Adrenal gland (tissue), 12 donors: ENCODE data around the gene JAK3. TPM values are rescaled to one million over a fixed set of nuclear protein-coding genes. Genes with fewer than 3 reads are reported as not detected.
A peak's percentile ranks its signal among the peaks of the same experiment; 100 is the strongest.
"Not testable (repeated sequence)": the region's sequence is repeated elsewhere in the genome, so short reads cannot be mapped to it uniquely, and the experiment has no call there.

Source experiments
- DNase-seq, 7 donors: peaks; one replicate each; pipeline ENCODE4 v3.0.0-alpha.2; 2019 to 2020
- H3K27ac ChIP-seq, 5 donors: fragments of 200-600 bp; sonication (generic) in 4 of 5; 1 replicate in 3 of 5; 2 replicates in 2 of 5; pipeline versions ENCODE4 v1.5.1 to v1.8.0; 2016 to 2020; ENCODE audit warnings: mild to moderate bottlenecking in 1 of 5
- H3K27me3 ChIP-seq: fragments of 200-600 bp; 2 replicates; pipeline ENCODE4 v1.8.0; 2021
- H3K36me3 ChIP-seq, 2 donors: fragments of 200-600 bp; replicated peaks in 1 of 2; 1 replicate in 1 of 2; 2 replicates in 1 of 2; pipeline versions ENCODE4 v1.5.1 to v1.8.0; 2018 to 2022
- H3K4me1 ChIP-seq, 2 donors: fragments of 200-600 bp; replicated peaks in 1 of 2; 1 replicate in 1 of 2; 2 replicates in 1 of 2; pipeline versions ENCODE4 v1.5.1 to v1.8.0; 2018 to 2021
- H3K4me3 ChIP-seq, 4 donors: fragments of 200-600 bp; sonication (generic) in 3 of 4; one replicate each; pipeline ENCODE4 v1.5.1; 2016 to 2018
- H3K9me3 ChIP-seq, 3 donors: fragments of 200-600 bp; sonication (generic) in 1 of 3; replicated peaks in 1 of 3; 1 replicate in 2 of 3; 2 replicates in 1 of 3; pipeline versions ENCODE4 v1.5.1 to v1.8.0; 2016 to 2021
- POLR2A ChIP-seq, 2 donors: fragments of 450-650 bp; IDR thresholded peaks; one replicate each; pipeline ENCODE4 v1.6.1; 2017; ENCODE audit warnings: antibody characterized with exemption in 2 of 2, mild to moderate bottlenecking in 2 of 2, moderate library complexity in 1 of 2
- WGBS, 4 donors: extraction: QIAGEN DNeasy Blood & Tissue Kit in 2 of 4; methylation state at CpG; one replicate each; pipeline versions ENCODE4 v1.1.5 to v1.1.7; 2013 to 2017; 5-methylcytosine and 5-hydroxymethylcytosine counted together
- intact Hi-C, 2 donors: fragments of 100-400 bp; cut with DNase I; formaldehyde crosslinking; loops; one replicate each; pipeline versions ENCODE4 v1.14.1 to v1.15.0; 2022 to 2023
- polyA plus RNA-seq, 3 donors: library from polyadenylated mRNA; stranded (reverse); fragments of 200-250 nt in 2 of 3; fragments of 350-450 nt in 1 of 3; fragmentation: Illumina TruSeq in 1 of 3; extraction: RNeasy Lipid Tissue Mini Kit (QIAGEN cat#74804) in 1 of 3; gene quantifications; one replicate each; pipeline ENCODE4 v1.2.3, GENCODE V29; 2013 to 2014
- small RNA-seq, 2 donors: library from RNA; depleted of rRNA; stranded (forward); fragments of <200 nt; gene quantifications; one replicate each; pipeline ENCODE3, GENCODE V24; 2016
- total RNA-seq, 9 donors: library from RNA; depleted of rRNA in 4 of 9; stranded (reverse); fragments of >200 nt in 4 of 9; fragments of 120-200 nt in 1 of 9; fragmentation: NEBNext Ultra II Directional in 1 of 9; extraction: Animal tissue kit (Norgen Biotek cat#: 25700) in 1 of 9; gene quantifications; one replicate each; pipeline versions ENCODE4 v1.1.0 to v1.2.4, GENCODE V29; 2013 to 2023
- TF ChIP-seq, protein P1 (sequence below), 6 experiments: fragments of 450-650 bp in 4 of 6; fragments of 200-600 bp in 2 of 6; sonication (generic) in 1 of 6; IDR thresholded peaks; 1 replicate in 5 of 6; 2 replicates in 1 of 6; pipeline versions ENCODE4 v1.5.1 to v1.8.0; 2016 to 2021; ENCODE audit warnings: antibody characterized with exemption in 6 of 6, mild to moderate bottlenecking in 2 of 6, moderate library complexity in 1 of 6
- donor health status: healthy with polysubstance abuse.
- donor health status: Bipolar disorder and iron deficiency.
- donor health status: DM: yes; HTN: yes; CAD: no.
- donor health status: DM: no; HTN: no; CAD: no.
- donor health status: DM: no; HTN: no; CAD: no.
- donor health status: DM: yes; HTN: yes; CAD: no.

JAK3 gene
- total and polyA plus RNA-seq, 12 donors, result 1.8 to 15.5 (median 7.9) TPM

DNA sequence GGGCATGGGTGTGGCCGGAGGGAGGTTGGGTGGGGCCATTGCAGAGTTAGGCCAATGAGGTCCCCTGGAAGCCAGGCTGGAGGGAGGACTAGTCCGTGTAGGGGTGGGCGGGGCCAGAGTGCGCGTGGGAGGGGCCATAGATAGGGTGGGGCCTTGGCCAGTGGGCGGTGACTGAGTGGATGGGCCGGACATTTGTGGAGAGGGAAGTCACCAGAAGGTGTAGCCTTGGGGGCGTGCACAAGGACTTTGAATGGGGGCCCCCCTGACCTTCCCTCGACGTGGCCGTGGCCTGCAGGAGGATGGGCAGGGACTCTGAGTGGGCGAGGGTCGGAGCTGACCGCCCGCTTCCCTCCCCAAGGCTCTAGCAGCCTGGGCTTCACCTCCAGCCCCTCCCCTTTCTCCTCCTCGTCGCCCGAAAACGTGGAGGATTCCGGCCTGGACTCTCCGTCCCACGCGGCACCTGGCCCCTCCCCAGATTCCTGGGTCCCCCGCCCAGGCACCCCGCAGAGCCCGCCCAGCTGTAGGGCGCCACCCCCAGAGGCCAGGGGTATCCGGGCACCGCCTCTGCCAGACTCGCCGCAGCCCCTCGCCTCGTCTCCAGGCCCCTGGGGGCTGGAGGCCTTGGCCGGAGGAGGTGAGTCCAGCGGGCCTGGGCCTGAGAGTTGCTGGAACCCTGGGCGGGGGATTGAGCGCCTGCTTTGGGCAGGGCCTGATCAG, 69.4 kb downstream of the JAK3 start:
- H3K4me1 ChIP-seq, result peaks cover 0 to 6% of the 10 kb centered on the region in 2 donors
- peak in 6 of 7 donors; percentile 41 to 79 (median 52) for DNase-seq
- H3K4me3 ChIP-seq, result peak overlapping the region in 1 of 4 donors; percentile 23
- H3K27ac ChIP-seq, result no peak overlapping the region
- 5 to 20% (median 14%) methylated on average over 23 to 35 of the region's 37 CpGs for WGBS, 4 donors
- H3K9me3 ChIP-seq, result no peaks in the 10 kb centered on the region
- no peaks in the 10 kb centered on the region for H3K36me3 ChIP-seq
- intact Hi-C loops, result loop anchor here in 1 of 2 donors (10.0 kb wide), 1 partner anchor 334 kb away; the partner anchor contains the start of gene TMEM221
- TF ChIP-seq, protein P1, sequence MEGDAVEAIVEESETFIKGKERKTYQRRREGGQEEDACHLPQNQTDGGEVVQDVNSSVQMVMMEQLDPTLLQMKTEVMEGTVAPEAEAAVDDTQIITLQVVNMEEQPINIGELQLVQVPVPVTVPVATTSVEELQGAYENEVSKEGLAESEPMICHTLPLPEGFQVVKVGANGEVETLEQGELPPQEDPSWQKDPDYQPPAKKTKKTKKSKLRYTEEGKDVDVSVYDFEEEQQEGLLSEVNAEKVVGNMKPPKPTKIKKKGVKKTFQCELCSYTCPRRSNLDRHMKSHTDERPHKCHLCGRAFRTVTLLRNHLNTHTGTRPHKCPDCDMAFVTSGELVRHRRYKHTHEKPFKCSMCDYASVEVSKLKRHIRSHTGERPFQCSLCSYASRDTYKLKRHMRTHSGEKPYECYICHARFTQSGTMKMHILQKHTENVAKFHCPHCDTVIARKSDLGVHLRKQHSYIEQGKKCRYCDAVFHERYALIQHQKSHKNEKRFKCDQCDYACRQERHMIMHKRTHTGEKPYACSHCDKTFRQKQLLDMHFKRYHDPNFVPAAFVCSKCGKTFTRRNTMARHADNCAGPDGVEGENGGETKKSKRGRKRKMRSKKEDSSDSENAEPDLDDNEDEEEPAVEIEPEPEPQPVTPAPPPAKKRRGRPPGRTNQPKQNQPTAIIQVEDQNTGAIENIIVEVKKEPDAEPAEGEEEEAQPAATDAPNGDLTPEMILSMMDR (IDR thresholded peaks at IDR 0.05), result no peak
- TF ChIP-seq POLR2A (IDR thresholded peaks at IDR 0.05), result no peak
- peaks cover 11% of the 10 kb centered on the region for H3K27me3 ChIP-seq

DNA sequence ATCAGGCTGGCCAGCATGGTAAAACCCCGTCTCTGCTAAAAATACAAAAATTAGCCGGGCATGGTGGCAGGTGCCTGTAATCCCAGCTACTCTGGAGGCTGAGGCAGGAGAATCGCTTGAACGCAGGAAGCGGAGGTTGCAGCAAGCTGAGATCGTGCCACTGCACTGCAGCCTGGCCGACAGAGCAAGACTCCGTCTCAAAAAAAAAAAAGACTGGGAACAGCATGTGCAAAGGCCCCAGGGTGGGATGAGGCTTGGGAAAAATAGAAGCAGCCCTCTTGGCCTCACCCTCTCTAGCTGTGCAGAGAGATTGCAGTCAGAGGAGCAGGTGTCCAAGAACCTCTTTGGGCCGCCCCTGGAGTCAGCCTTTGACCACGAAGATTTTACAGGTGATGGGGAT, 69.9 kb downstream of the JAK3 start:
- not testable (repeated sequence) for H3K9me3 ChIP-seq, DNase-seq, H3K27ac ChIP-seq, H3K4me3 ChIP-seq, H3K36me3 ChIP-seq, H3K4me1 ChIP-seq
- intact Hi-C loops, result loop anchor here in 1 of 2 donors (10.0 kb wide), 1 partner anchor 333 kb away; the partner anchor contains the start of gene TMEM221
- WGBS, 4 donors, result 73 to 81% (median 75%) methylated on average over 10 of the region's 10 CpGs
- H3K27me3 ChIP-seq, result peaks cover 11% of the 10 kb centered on the region

- Histone ChIP-seq H3K4me3 (no peak overlapping the region), H3K4me1 (peaks cover 0 to 6% of the 10 kb centered on the region in 2 donors), H3K36me3 (no peaks in the 10 kb centered on the region), H3K27me3 (peaks cover 11% of the 10 kb centered on the region), H3K9me3 (no peaks in the 10 kb centered on the region), H3K27ac (no peak overlapping the region)
- TF ChIP-seq POLR2A (IDR thresholded peaks at IDR 0.05), result no peak
- TF ChIP-seq, protein P1 (IDR thresholded peaks at IDR 0.05), result no peak
- intact Hi-C loops, result loop anchor here in 1 of 2 donors (10.0 kb wide), 1 partner anchor 331 kb away; the partner anchor contains the start of gene TMEM221
- WGBS, 4 donors, result 48 to 62% (median 58%) methylated on average over 15 to 27 of the region's 27 CpGs
- DNase-seq, result no peak
Observed at GRCh38 chr19:17775991-17776803, 71.6 kb downstream of the JAK3 start.

DNA sequence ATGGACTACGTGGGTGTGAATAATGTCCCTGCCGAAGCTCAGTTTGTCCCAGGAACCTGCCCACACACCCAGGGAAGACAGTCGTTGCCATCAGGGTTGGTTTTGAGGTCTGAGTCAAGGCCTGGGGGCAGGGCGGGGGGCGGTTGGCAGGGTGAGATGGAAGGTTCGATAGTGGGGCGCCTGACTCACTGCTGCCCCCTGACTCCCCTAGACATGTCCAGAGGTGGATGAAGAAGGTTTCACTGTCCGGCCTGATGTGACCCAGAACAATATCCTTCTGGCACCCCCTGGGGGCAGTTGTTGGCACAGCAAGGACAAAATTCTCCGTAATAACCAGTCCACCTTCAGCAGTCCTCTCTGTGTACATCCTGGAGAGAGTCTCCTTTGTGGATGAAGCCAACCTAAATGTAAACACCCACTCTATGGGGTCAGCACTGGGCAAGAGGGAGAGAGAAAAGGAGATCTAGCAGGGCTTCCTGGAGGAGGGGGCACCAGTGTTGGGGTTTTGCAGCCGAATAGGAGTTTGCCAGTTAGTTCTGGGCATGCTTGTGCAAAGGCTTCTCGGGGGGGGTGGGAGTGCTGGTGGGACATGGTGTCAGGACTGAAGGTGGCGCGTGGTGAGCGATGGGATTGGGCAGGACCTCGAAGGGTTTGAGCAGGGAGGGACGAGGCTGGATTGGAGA, 72.4 kb downstream of the JAK3 start:
- no peak overlapping the region for H3K4me3 ChIP-seq
- intact Hi-C loops, result loop anchor here in 1 of 2 donors (10.0 kb wide), 1 partner anchor 331 kb away; the partner anchor contains the start of gene TMEM221
- WGBS, 4 donors, result 59 to 68% (median 62%) methylated on average over 12 to 16 of the region's 16 CpGs
- DNase-seq, result peak in 4 of 7 donors; percentile 32 to 77 (median 48)
- H3K27me3 ChIP-seq, result peaks cover 6% of the 10 kb centered on the region
- TF ChIP-seq, protein P1 (IDR thresholded peaks at IDR 0.05), result peak in 5 of 6 experiments; percentile 23 to 50 (median 38)
- TF ChIP-seq POLR2A (IDR thresholded peaks at IDR 0.05), result no peak
- no peaks in the 10 kb centered on the region for H3K9me3 ChIP-seq
- H3K27ac ChIP-seq, result no peak overlapping the region
- peaks cover 0 to 3% of the 10 kb centered on the region in 2 donors for H3K36me3 ChIP-seq
- peaks cover 0 to 6% of the 10 kb centered on the region in 2 donors for H3K4me1 ChIP-seq

Small RNA genes lying within 50 kb of the gene (small RNA-seq; reads per million reads assigned to genes)
- 0 reads per million in 2 donors for gene SNORA68

Other genes starting within 250 kb of the JAK3 start
- 1 to 10 TPM in 7 of 9 donors, under 1 TPM in 2; 0.57 to 5.3 (median 1.6) TPM for gene UNC13A, start 159.6 kb downstream of the JAK3 start, total RNA-seq
- 1 to 10 TPM; 1.5 to 9.7 (median 5.1) TPM for gene UNC13A, start 159.6 kb downstream of the JAK3 start, polyA plus RNA-seq
- 10 to 100 TPM in 8 of 9 donors, 1 to 10 TPM in 1; 7.7 to 97.2 (median 45.2) TPM for gene MAP1S, start 128.5 kb downstream of the JAK3 start, total RNA-seq
- 10 to 100 TPM in 2 of 3 donors, 1 to 10 TPM in 1; 6.6 to 66.1 (median 43.4) TPM for gene MAP1S, start 128.5 kb downstream of the JAK3 start, polyA plus RNA-seq
- 1 to 10 TPM in 8 of 9 donors, under 1 TPM in 1; 0.91 to 7.1 (median 3.3) TPM for gene FCHO1, start 96.5 kb downstream of the JAK3 start, total RNA-seq
- 1 to 10 TPM in 2 of 3 donors, under 1 TPM in 1; 0.98 to 6.2 (median 2.0) TPM for gene FCHO1, start 96.5 kb downstream of the JAK3 start, polyA plus RNA-seq
- gene B3GNT3, start 52.8 kb downstream of the JAK3 start, total RNA-seq, result under 1 TPM in 1 of 9 donors, not detected in 8; 0.39 TPM
- under 1 TPM in 1 of 3 donors, not detected in 2; 0.03 TPM for gene B3GNT3, start 52.8 kb downstream of the JAK3 start, polyA plus RNA-seq
- under 1 TPM in 2 of 9 donors, not detected in 7; 0.17 to 0.29 TPM for gene INSL3, start 26.5 kb downstream of the JAK3 start, total RNA-seq
- under 1 TPM in 2 of 3 donors, not detected in 1; 0.27 to 0.40 TPM for gene INSL3, start 26.5 kb downstream of the JAK3 start, polyA plus RNA-seq
- 1,000 to 10,000 TPM in 8 of 9 donors, 100 to 1,000 TPM in 1; 952 to 2,121 (median 1,385) TPM for gene RPL18A, start 11.9 kb upstream of the JAK3 start, total RNA-seq
- 1,000 to 10,000 TPM in 2 of 3 donors, 100 to 1,000 TPM in 1; 345 to 1,991 (median 1,151) TPM for gene RPL18A, start 11.9 kb upstream of the JAK3 start, polyA plus RNA-seq
- not detected for gene SLC5A5, start 24.0 kb upstream of the JAK3 start, total RNA-seq
- gene SLC5A5, start 24.0 kb upstream of the JAK3 start, polyA plus RNA-seq, result under 1 TPM in 1 of 3 donors, not detected in 2; 0.03 TPM
- gene CCDC124, start 85.0 kb upstream of the JAK3 start, total RNA-seq, result 10 to 100 TPM; 25.8 to 70.0 (median 64.0) TPM
- gene CCDC124, start 85.0 kb upstream of the JAK3 start, polyA plus RNA-seq, result 100 to 1,000 TPM in 2 of 3 donors, 10 to 100 TPM in 1; 11.3 to 143 (median 114) TPM
- gene KCNN1, start 119.1 kb upstream of the JAK3 start, total RNA-seq, result 1 to 10 TPM in 1 of 9 donors, under 1 TPM in 7, not detected in 1; 0.22 to 2.5 (median 0.70) TPM
- gene KCNN1, start 119.1 kb upstream of the JAK3 start, polyA plus RNA-seq, result under 1 TPM in 2 of 3 donors, not detected in 1; 0.16 to 0.47 TPM
- gene ARRDC2, start 160.2 kb upstream of the JAK3 start, total RNA-seq, result 10 to 100 TPM in 7 of 9 donors, 1 to 10 TPM in 2; 2.5 to 27.4 (median 15.8) TPM
- 10 to 100 TPM in 2 of 3 donors, 1 to 10 TPM in 1; 2.7 to 54.3 (median 20.8) TPM for gene ARRDC2, start 160.2 kb upstream of the JAK3 start, polyA plus RNA-seq
- gene IL12RB1, start 239.0 kb upstream of the JAK3 start, total RNA-seq, result 1 to 10 TPM in 7 of 9 donors, under 1 TPM in 1, not detected in 1; 0.28 to 7.4 (median 2.1) TPM
- gene IL12RB1, start 239.0 kb upstream of the JAK3 start, polyA plus RNA-seq, result 1 to 10 TPM in 2 of 3 donors, under 1 TPM in 1; 0.84 to 1.8 (median 1.1) TPM
- gene MAST3, start 249.8 kb upstream of the JAK3 start, total RNA-seq, result 10 to 100 TPM in 6 of 9 donors, 1 to 10 TPM in 3; 1.6 to 18.6 (median 11.7) TPM
- 10 to 100 TPM in 1 of 3 donors, 1 to 10 TPM in 2; 1.8 to 19.1 (median 7.1) TPM for gene MAST3, start 249.8 kb upstream of the JAK3 start, polyA plus RNA-seq